IMR-90 (cell line): ENCODE measurements around the gene NFKBIE. TPM values are rescaled to one million over a fixed set of nuclear protein-coding genes. Genes with fewer than 3 reads are reported as not detected.

Experiments
- ATAC-seq: fragments of 200-7000 bp; cut with Tn5 transposase; 2 replicates; pipeline ENCODE4 v1.9.1; 2020; ENCODE audit warnings: low read depth, mild to moderate bottlenecking, moderate library complexity
- BruUV-seq: library from RNA; stranded (reverse); fragments of 400-500 nt; replicated peaks from 2 replicates; lab custom pipeline; 2021; lab: Mats Ljungman, UMichigan
- CTCF ChIA-PET: fragments of 300-600 bp; formaldehyde crosslinking; extraction: SDS; loops from one replicate; lab custom pipeline; 2021; ENCODE audit warnings: antibody characterized with exemption; lab: Yijun Ruan, JAX
- POLR2A ChIA-PET: fragments of 300-600 bp; sonication (Branson Sonifier 250); formaldehyde crosslinking; loops from one replicate; lab custom pipeline; 2022; ENCODE audit warnings: antibody characterized with exemption; ENCODE audit not compliant: unreplicated experiment; lab: Charles Lee
- DNase-seq: peaks from one replicate; pipeline ENCODE4 v3.0.0; 2013
- H2AFZ ChIP-seq: replicated peaks from 2 replicates; pipeline ENCODE3; 2013; ENCODE audit warnings: low read length, mild to moderate bottlenecking; ENCODE audit not compliant: poor library complexity
- H2AK5ac ChIP-seq: 2 replicates; pipeline ENCODE4 v1.6.1; 2013; ENCODE audit warnings: low read depth, low read length, inconsistent platforms
- H2AK9ac ChIP-seq: replicated peaks from 2 replicates; pipeline ENCODE3; 2013; ENCODE audit warnings: mild to moderate bottlenecking, low read depth, low read length, moderate library complexity; ENCODE audit not compliant: poor library complexity
- H2BK120ac ChIP-seq: 2 replicates; pipeline ENCODE4 v1.6.1; 2013; ENCODE audit warnings: low read depth, low read length, inconsistent platforms
- H2BK15ac ChIP-seq: 3 replicates; pipeline ENCODE4 v1.6.1; 2013; ENCODE audit warnings: low read depth, low read length, inconsistent platforms
- H2BK20ac ChIP-seq: 2 replicates; pipeline ENCODE4 v1.6.1; 2013; ENCODE audit warnings: low read depth, mild to moderate bottlenecking, inconsistent platforms, low read length, moderate library complexity
- H2BK5ac ChIP-seq: 2 replicates; pipeline ENCODE4 v1.6.1; 2013; ENCODE audit warnings: mild to moderate bottlenecking, low read depth, low read length, inconsistent platforms; ENCODE audit not compliant: poor library complexity, severe bottlenecking
- H3K14ac ChIP-seq: replicated peaks from 2 replicates; pipeline ENCODE4 v1.6.1; 2013; ENCODE audit warnings: low read depth, low read length, inconsistent platforms
- H3K18ac ChIP-seq: 2 replicates; pipeline ENCODE4 v1.6.1; 2013; ENCODE audit warnings: low read depth, low read length, control low read depth
- H3K23ac ChIP-seq: 2 replicates; pipeline ENCODE4 v1.6.1; 2013; ENCODE audit warnings: low read depth, low read length, inconsistent platforms
- H3K27ac ChIP-seq: 2 replicates; pipeline ENCODE4 v1.5.1; 2013; ENCODE audit warnings: mild to moderate bottlenecking, control low read depth, low read length; ENCODE audit not compliant: insufficient read depth
- H3K27me3 ChIP-seq: 2 replicates; pipeline ENCODE4 v1.6.1; 2013; ENCODE audit warnings: low read length; ENCODE audit not compliant: control insufficient read depth, insufficient read depth
- H3K36me3 ChIP-seq: 2 replicates; pipeline ENCODE4 v1.6.1; 2013; ENCODE audit warnings: low read length, mixed read lengths; ENCODE audit not compliant: control insufficient read depth, insufficient read depth
- H3K4ac ChIP-seq: 2 replicates; pipeline ENCODE4 v1.6.1; 2013; ENCODE audit warnings: low read depth, low read length, inconsistent platforms
- H3K4me1 ChIP-seq: 2 replicates; pipeline ENCODE4 v1.6.1; 2013; ENCODE audit warnings: low read length, mixed read lengths; ENCODE audit not compliant: control insufficient read depth, insufficient read depth
- H3K4me2 ChIP-seq: 2 replicates; pipeline ENCODE4 v1.6.1; 2013; ENCODE audit warnings: low read depth, mild to moderate bottlenecking, control low read depth, low read length, moderate library complexity
- H3K4me3 ChIP-seq: 2 replicates; pipeline ENCODE4 v1.5.1; 2013; ENCODE audit warnings: low read depth, mild to moderate bottlenecking, control low read depth, low read length, moderate library complexity; ENCODE audit not compliant: insufficient read depth
- H3K56ac ChIP-seq: 2 replicates; pipeline ENCODE4 v1.6.1; 2013; ENCODE audit warnings: low read length, inconsistent platforms; ENCODE audit not compliant: insufficient read depth; ENCODE audit errors: extremely low read depth
- H3K79me1 ChIP-seq, 2 experiments: 2 replicates each; pipeline ENCODE4 v1.6.1; 2013; ENCODE audit warnings: low read length in 2 of 2, inconsistent platforms in 1 of 2, low read depth in 1 of 2
- H3K9ac ChIP-seq: 2 replicates; pipeline ENCODE4 v1.6.1; 2013; ENCODE audit warnings: low read depth, low read length, control low read depth
- H3K9me1 ChIP-seq: 2 replicates; pipeline ENCODE4 v1.6.1; 2013; ENCODE audit warnings: low read length, inconsistent platforms; ENCODE audit not compliant: insufficient read depth
- H3K9me3 ChIP-seq: 2 replicates; pipeline ENCODE4 v1.6.1; 2013; ENCODE audit warnings: low read length; ENCODE audit not compliant: control insufficient read depth, insufficient read depth
- H4K20me1 ChIP-seq: 2 replicates; pipeline ENCODE4 v1.6.1; 2013; ENCODE audit warnings: low read length, inconsistent platforms; ENCODE audit not compliant: insufficient read depth
- H4K5ac ChIP-seq: 2 replicates; pipeline ENCODE4 v1.6.1; 2013; ENCODE audit warnings: mild to moderate bottlenecking, low read depth, low read length, control low read depth
- H4K8ac ChIP-seq, 2 experiments: 2 replicates each; pipeline ENCODE4 v1.6.1; 2013; ENCODE audit warnings: low read depth in 2 of 2, low read length in 2 of 2, control low read depth in 1 of 2, inconsistent platforms in 1 of 2
- H4K91ac ChIP-seq: 2 replicates; pipeline ENCODE4 v1.6.1; 2013; ENCODE audit warnings: low read depth, low read length, inconsistent platforms; ENCODE audit not compliant: insufficient read depth
- FOS ChIP-seq: fragments of 150-350 bp; IDR thresholded peaks from 2 replicates; pipeline ENCODE4 v1.6.1; 2016; ENCODE audit warnings: low read depth, low read length
- MAZ ChIP-seq: IDR thresholded peaks from 2 replicates; pipeline ENCODE4 v1.6.1; 2012; ENCODE audit warnings: low read depth, mild to moderate bottlenecking, low read length, improper control_type of control experiment, moderate library complexity, borderline replicate concordance
- MXI1 ChIP-seq: IDR thresholded peaks from 2 replicates; pipeline ENCODE4 v1.6.1; 2012; ENCODE audit warnings: low read depth, mild to moderate bottlenecking, low read length, moderate library complexity, borderline replicate concordance
- NFE2L2 ChIP-seq: fragments of 150-350 bp; IDR thresholded peaks from 2 replicates; pipeline ENCODE4 v1.6.1; 2016; ENCODE audit warnings: low read depth, mild to moderate bottlenecking, low read length
- RAD21 ChIP-seq: IDR thresholded peaks from 2 replicates; pipeline ENCODE4 v1.6.1; 2012; ENCODE audit warnings: low read length, improper control_type of control experiment
- RCOR1 ChIP-seq: IDR thresholded peaks from 2 replicates; pipeline ENCODE4 v1.6.1; 2012; ENCODE audit warnings: mild to moderate bottlenecking, low read length, improper control_type of control experiment; ENCODE audit not compliant: insufficient replicate concordance
- SMC3 ChIP-seq: fragments of 150-350 bp; IDR thresholded peaks from 2 replicates; pipeline ENCODE4 v1.6.1; 2016; ENCODE audit warnings: low read depth, mild to moderate bottlenecking, antibody characterized with exemption, low read length, moderate library complexity
- WGBS, 2 experiments: methylation state at CpG; one replicate each; pipeline versions ENCODE4 v1.1.5 to v1.1.7; 2013; ENCODE audit warnings: missing lambda C conversion rate in 2 of 2; ENCODE audit not compliant: insufficient read length in 1 of 2; ENCODE audit errors: extremely low coverage in 2 of 2; 5-methylcytosine and 5-hydroxymethylcytosine counted together
- dilution Hi-C: fragments of 300-500 bp; cut with HindIII; formaldehyde crosslinking; loops from one replicate; pipeline ENCODE4 v1.14.3; 2018; ENCODE audit warnings: low sequenced_read_pairs; ENCODE audit not compliant: unreplicated experiment
- in situ Hi-C: fragments of 300-500 bp; cut with MboI; formaldehyde crosslinking; loops from 3 replicates; pipeline ENCODE4 v1.14.3; 2019; ENCODE audit warnings: low sequenced_read_pairs, inconsistent platforms, mixed read lengths
- intact Hi-C: fragments of 100-400 bp; cut with micrococcal nuclease; formaldehyde crosslinking; loops from 2 replicates; pipeline ENCODE4 v1.10.0; 2022
- polyA plus RNA-seq, 3 experiments: library from polyadenylated mRNA; depleted of rRNA; stranded (reverse); fragments of >200 nt; gene quantifications; 2 replicates each; pipeline ENCODE4 v1.2.3, GENCODE V29; 2012; ENCODE audit warnings: low replicate concordance in 1 of 3
- total RNA-seq: library from RNA; depleted of rRNA; stranded (reverse); fragments of >200 nt; gene quantifications from 2 replicates; pipeline ENCODE4 v1.2.3, GENCODE V29; 2012
- TF ChIP-seq, protein P1 (sequence below): fragments of 150-350 bp; IDR thresholded peaks from 2 replicates; pipeline ENCODE4 v1.6.1; 2017; ENCODE audit warnings: mild to moderate bottlenecking, antibody characterized with exemption, low read length, low read depth
- TF ChIP-seq, protein P2 (sequence below): conservative IDR thresholded peaks from 2 replicates; pipeline ENCODE4 v1.5.1; 2012; ENCODE audit warnings: mild to moderate bottlenecking, low read depth, low read length, improper control_type of control experiment
- TF ChIP-seq, protein P3 (sequence below): fragments of 150-350 bp; IDR thresholded peaks from 2 replicates; pipeline ENCODE4 v1.6.1; 2016; ENCODE audit warnings: low read depth, mild to moderate bottlenecking, low read length, moderate library complexity, borderline replicate concordance

The NFKBIE gene
- total and polyA plus RNA-seq, 2 of the 4 experiments (the other 2 are of a cell fraction) = 7.9 to 13.0 TPM

DNA sequence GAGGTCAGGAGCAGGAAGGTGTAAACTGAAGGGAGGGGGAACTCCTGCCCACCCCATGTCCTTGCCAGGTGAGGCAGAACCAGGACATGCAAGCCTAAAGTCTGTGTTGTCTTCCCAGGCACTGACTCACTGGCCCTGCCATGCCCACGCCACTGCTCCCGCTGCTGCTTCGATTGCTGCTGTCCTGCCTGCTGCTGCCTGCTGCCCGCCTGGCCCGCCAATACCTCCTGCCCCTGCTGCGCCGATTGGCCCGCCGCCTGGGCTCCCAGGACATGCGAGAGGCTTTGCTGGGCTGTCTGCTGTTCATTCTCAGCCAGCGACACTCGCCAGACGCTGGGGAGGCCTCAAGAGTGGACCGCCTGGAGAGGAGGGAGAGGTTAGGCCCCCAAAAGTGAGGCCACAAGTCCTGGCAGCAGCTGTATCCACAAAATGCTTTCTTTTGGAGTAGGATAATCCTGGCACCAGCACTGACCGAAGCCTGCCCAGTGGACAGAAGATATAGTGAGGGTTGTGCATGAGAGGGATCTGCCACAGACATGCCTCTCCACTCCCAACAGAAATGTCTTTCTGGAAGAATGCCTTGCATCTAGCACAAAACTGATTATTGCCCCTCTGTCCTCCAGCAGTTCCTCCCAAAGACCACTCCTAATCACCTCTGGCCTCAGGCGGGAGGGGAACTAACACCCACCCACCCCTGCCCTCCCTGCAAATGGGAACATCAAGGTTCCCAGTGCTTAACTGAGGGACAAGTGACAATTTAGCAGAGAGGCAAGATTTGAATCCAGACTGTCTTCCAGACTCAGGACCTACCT is 47.8 kb downstream of the NFKBIE start:
- no peak overlapping the region for H4K91ac ChIP-seq
- dilution Hi-C loops = no loop called here

More for the DNA sequence above, 47.8 kb downstream of the NFKBIE start:
- in situ Hi-C loops (no loop called here), intact Hi-C loops (no loop called here)
- Histone ChIP-seq H3K4me2 (no peak overlapping the region), H3K27ac (no peak overlapping the region), H3K4ac (no peak overlapping the region), H3K27me3 (peaks cover 18% of the 10 kb centered on the region), H3K14ac (no peak overlapping the region), H4K8ac (no peak overlapping the region), H3K23ac (no peak overlapping the region), H4K20me1 (no peaks in the 10 kb centered on the region), H4K5ac (no peak overlapping the region), H2AFZ (no peak overlapping the region), H3K4me3 (no peak overlapping the region), H3K79me1 (no peaks in the 10 kb centered on the region), H2BK15ac (no peak overlapping the region), H3K9ac (no peak overlapping the region), H2BK5ac (no peak overlapping the region), H3K56ac (no peak overlapping the region), H2BK120ac (no peak overlapping the region), H3K18ac (no peak overlapping the region), H2BK20ac (no peak overlapping the region), H3K9me3 (no peaks in the 10 kb centered on the region), H3K36me3 (no peaks in the 10 kb centered on the region), H2AK9ac (no peak overlapping the region), H3K9me1 (peaks cover 4% of the 10 kb centered on the region; the same call in 1 of the 2 replicates), H3K4me1 (peaks cover 7% of the 10 kb centered on the region), H2AK5ac (no peak overlapping the region)
- TF ChIP-seq, protein P1, sequence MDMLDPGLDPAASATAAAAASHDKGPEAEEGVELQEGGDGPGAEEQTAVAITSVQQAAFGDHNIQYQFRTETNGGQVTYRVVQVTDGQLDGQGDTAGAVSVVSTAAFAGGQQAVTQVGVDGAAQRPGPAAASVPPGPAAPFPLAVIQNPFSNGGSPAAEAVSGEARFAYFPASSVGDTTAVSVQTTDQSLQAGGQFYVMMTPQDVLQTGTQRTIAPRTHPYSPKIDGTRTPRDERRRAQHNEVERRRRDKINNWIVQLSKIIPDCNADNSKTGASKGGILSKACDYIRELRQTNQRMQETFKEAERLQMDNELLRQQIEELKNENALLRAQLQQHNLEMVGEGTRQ = no peak
- TF ChIP-seq, protein P2, sequence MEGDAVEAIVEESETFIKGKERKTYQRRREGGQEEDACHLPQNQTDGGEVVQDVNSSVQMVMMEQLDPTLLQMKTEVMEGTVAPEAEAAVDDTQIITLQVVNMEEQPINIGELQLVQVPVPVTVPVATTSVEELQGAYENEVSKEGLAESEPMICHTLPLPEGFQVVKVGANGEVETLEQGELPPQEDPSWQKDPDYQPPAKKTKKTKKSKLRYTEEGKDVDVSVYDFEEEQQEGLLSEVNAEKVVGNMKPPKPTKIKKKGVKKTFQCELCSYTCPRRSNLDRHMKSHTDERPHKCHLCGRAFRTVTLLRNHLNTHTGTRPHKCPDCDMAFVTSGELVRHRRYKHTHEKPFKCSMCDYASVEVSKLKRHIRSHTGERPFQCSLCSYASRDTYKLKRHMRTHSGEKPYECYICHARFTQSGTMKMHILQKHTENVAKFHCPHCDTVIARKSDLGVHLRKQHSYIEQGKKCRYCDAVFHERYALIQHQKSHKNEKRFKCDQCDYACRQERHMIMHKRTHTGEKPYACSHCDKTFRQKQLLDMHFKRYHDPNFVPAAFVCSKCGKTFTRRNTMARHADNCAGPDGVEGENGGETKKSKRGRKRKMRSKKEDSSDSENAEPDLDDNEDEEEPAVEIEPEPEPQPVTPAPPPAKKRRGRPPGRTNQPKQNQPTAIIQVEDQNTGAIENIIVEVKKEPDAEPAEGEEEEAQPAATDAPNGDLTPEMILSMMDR = no peak
- TF ChIP-seq MXI1 = no peak
- TF ChIP-seq RAD21 = no peak
- TF ChIP-seq SMC3 = no peak
- TF ChIP-seq MAZ = no peak
- no peak for TF ChIP-seq RCOR1
- TF ChIP-seq, protein P3, sequence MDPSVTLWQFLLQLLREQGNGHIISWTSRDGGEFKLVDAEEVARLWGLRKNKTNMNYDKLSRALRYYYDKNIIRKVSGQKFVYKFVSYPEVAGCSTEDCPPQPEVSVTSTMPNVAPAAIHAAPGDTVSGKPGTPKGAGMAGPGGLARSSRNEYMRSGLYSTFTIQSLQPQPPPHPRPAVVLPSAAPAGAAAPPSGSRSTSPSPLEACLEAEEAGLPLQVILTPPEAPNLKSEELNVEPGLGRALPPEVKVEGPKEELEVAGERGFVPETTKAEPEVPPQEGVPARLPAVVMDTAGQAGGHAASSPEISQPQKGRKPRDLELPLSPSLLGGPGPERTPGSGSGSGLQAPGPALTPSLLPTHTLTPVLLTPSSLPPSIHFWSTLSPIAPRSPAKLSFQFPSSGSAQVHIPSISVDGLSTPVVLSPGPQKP = no peak
- TF ChIP-seq FOS = no peak
- TF ChIP-seq NFE2L2 = no peak
- WGBS, 2 experiments = 47% methylated on average over 3 of the region's 16 CpGs; no CpG with 5 or more reads in 1 of the 2 experiments
- DNase-seq = peak; percentile 14
- POLR2A ChIA-PET = no interaction called here
- CTCF ChIA-PET = no interaction called here
- BruUV-seq = no TSS peak
- ATAC-seq = no peak
